ENCODE data around the gene INKA2. TPM values are rescaled to one million over a fixed set of nuclear protein-coding genes. Genes with fewer than 3 reads are reported as not detected.

Gene INKA2

GRCh38 chr1:111695801-111696200, 43.4 kb downstream of the INKA2 start:
- no peak overlapping the region for H3K27ac ChIP-seq (ENCODE audit: low read depth, low read length)
- no peak overlapping the region for H3K18ac ChIP-seq (ENCODE audit: low read length)
- no CpG with 5 or more reads among the region's 1 CpG for WGBS (ENCODE audit: extremely low coverage, insufficient coverage, low lambda C conversion rate)
- DNase-seq: no peak
- H2BK5ac ChIP-seq (ENCODE audit: low read length): no peak overlapping the region
- H3K4ac ChIP-seq (ENCODE audit: low read depth, low read length): no peak overlapping the region
- no peak overlapping the region for H4K8ac ChIP-seq (ENCODE audit: low read depth, low read length)
- no peak overlapping the region for H4K5ac ChIP-seq (ENCODE audit: low read length)
- H3K79me2 ChIP-seq (ENCODE audit: control insufficient read depth, insufficient read depth, low read length): no peaks in the 10 kb centered on the region
- no peaks in the 10 kb centered on the region for H3K27me3 ChIP-seq (ENCODE audit: insufficient read depth, low read length, poor library complexity)
- H3K36me3 ChIP-seq (ENCODE audit: control insufficient read depth, insufficient read depth, low read length): no peaks in the 10 kb centered on the region
- no peak overlapping the region for H2AK5ac ChIP-seq (ENCODE audit: low read length)
- no peak overlapping the region for H2BK120ac ChIP-seq (ENCODE audit: low read depth, low read length)
- no peaks in the 10 kb centered on the region for H3K4me1 ChIP-seq (ENCODE audit: control insufficient read depth, low read depth, low read length)
- H3K23ac ChIP-seq (ENCODE audit: low read length): peak overlapping the region; percentile 20
- no peak overlapping the region for H3K4me2 ChIP-seq (ENCODE audit: low read length)
- H2BK15ac ChIP-seq (replicated peaks; ENCODE audit: low read depth): no peak overlapping the region
- H3K56ac ChIP-seq (ENCODE audit: low read length): no peak overlapping the region
- H3K9ac ChIP-seq (ENCODE audit: low read length): no peak overlapping the region
- no peak overlapping the region for H3K4me3 ChIP-seq (ENCODE audit: low read length)
- H3K79me1 ChIP-seq (ENCODE audit: low read length): no peaks in the 10 kb centered on the region

GRCh38 chr1:111691886-111692285, 47.3 kb downstream of the INKA2 start:
- Histone ChIP-seq H2AK5ac (ENCODE audit: low read length) (no peak overlapping the region), H2BK120ac (ENCODE audit: low read depth, low read length) (no peak overlapping the region), H2BK5ac (ENCODE audit: low read length) (no peak overlapping the region), H3K4ac (ENCODE audit: low read depth, low read length) (no peak overlapping the region), H3K9ac (ENCODE audit: low read length) (no peak overlapping the region), H3K79me1 (ENCODE audit: low read length) (peaks cover 2% of the 10 kb centered on the region), H3K56ac (ENCODE audit: low read length) (no peak overlapping the region), H3K4me3 (ENCODE audit: low read length) (no peak overlapping the region), H3K36me3 (ENCODE audit: control insufficient read depth, insufficient read depth, low read length) (no peaks in the 10 kb centered on the region), H3K27me3 (ENCODE audit: insufficient read depth, low read length, poor library complexity) (no peaks in the 10 kb centered on the region), H4K8ac (ENCODE audit: low read depth, low read length) (no peak overlapping the region), H3K27ac (ENCODE audit: low read depth, low read length) (no peak overlapping the region), H3K18ac (ENCODE audit: low read length) (no peak overlapping the region), H4K5ac (ENCODE audit: low read length) (no peak overlapping the region), H3K4me1 (ENCODE audit: control insufficient read depth, low read depth, low read length) (no peaks in the 10 kb centered on the region), H2BK15ac (replicated peaks; ENCODE audit: low read depth) (no peak overlapping the region), H3K23ac (ENCODE audit: low read length) (no peak overlapping the region), H3K4me2 (ENCODE audit: low read length) (no peak overlapping the region), H3K79me2 (ENCODE audit: control insufficient read depth, insufficient read depth, low read length) (no peaks in the 10 kb centered on the region)
- no peak for DNase-seq
- WGBS (ENCODE audit: extremely low coverage, insufficient coverage, low lambda C conversion rate): no CpG with 5 or more reads among the region's 1 CpG

GRCh38 chr1:111690306-111690617, 48.9 kb downstream of the INKA2 start:
- no peak overlapping the region for H3K4me3 ChIP-seq (ENCODE audit: low read length)
- no peaks in the 10 kb centered on the region for H3K36me3 ChIP-seq (ENCODE audit: control insufficient read depth, insufficient read depth, low read length)
- no peak overlapping the region for H3K9ac ChIP-seq (ENCODE audit: low read length)
- H4K5ac ChIP-seq (ENCODE audit: low read length): no peak overlapping the region
- no peaks in the 10 kb centered on the region for H3K79me2 ChIP-seq (ENCODE audit: control insufficient read depth, insufficient read depth, low read length)
- H4K8ac ChIP-seq (ENCODE audit: low read depth, low read length): no peak overlapping the region
- H3K4me1 ChIP-seq (ENCODE audit: control insufficient read depth, low read depth, low read length): no peaks in the 10 kb centered on the region
- H3K4ac ChIP-seq (ENCODE audit: low read depth, low read length): no peak overlapping the region
- no peak overlapping the region for H2BK5ac ChIP-seq (ENCODE audit: low read length)
- no peak for DNase-seq
- no peak overlapping the region for H2AK5ac ChIP-seq (ENCODE audit: low read length)
- no peak overlapping the region for H3K4me2 ChIP-seq (ENCODE audit: low read length)
- no peak overlapping the region for H3K56ac ChIP-seq (ENCODE audit: low read length)
- no peak overlapping the region for H2BK120ac ChIP-seq (ENCODE audit: low read depth, low read length)
- no peak overlapping the region for H3K18ac ChIP-seq (ENCODE audit: low read length)
- H3K27ac ChIP-seq (ENCODE audit: low read depth, low read length): no peak overlapping the region
- H3K23ac ChIP-seq (ENCODE audit: low read length): no peak overlapping the region
- no peaks in the 10 kb centered on the region for H3K27me3 ChIP-seq (ENCODE audit: insufficient read depth, low read length, poor library complexity)
- H3K79me1 ChIP-seq (ENCODE audit: low read length): peaks cover 2% of the 10 kb centered on the region
- no peak overlapping the region for H2BK15ac ChIP-seq (replicated peaks; ENCODE audit: low read depth)

Small RNAs within 50 kb of the gene (small RNA-seq; reads per million reads assigned to genes)
- not detected for gene INKA2 (ENCODE audit: insufficient read depth)
